Pancreas (tissue), 10 donors: ENCODE measurements around the gene SLC13A2. TPM values are rescaled to one million over a fixed set of nuclear protein-coding genes. Genes with fewer than 3 reads are reported as not detected.

Experiments
- ATAC-seq, 4 donors: fragments of 200-7000 bp; cut with Tn5 transposase; one replicate each; pipeline versions ENCODE4 v1.8.0 to v1.9.1; 2020; ENCODE audit warnings: mild to moderate bottlenecking in 4 of 4, moderate library complexity in 4 of 4
- DNase-seq, 6 donors: peaks; one replicate each; pipeline ENCODE4 v3.0.0-alpha.2; 2020
- FAIRE-seq: peaks from 2 replicates; lab custom pipeline; 2012; peaks lifted over from hg19 to GRCh38; lab: Jason Lieb, UNC
- H3K27ac ChIP-seq, 4 donors: fragments of 200-600 bp; sonication (generic); 1 replicate in 3 of 4; 2 replicates in 1 of 4; pipeline versions ENCODE4 v1.5.0 to v1.8.0; 2020
- H3K27me3 ChIP-seq, 4 donors: fragments of 200-600 bp; one replicate each; pipeline ENCODE4 v1.8.0; 2021
- H3K36me3 ChIP-seq, 3 donors: fragments of 200-600 bp; sonication (generic) in 1 of 3; one replicate each; pipeline versions ENCODE4 v1.5.0 to v1.8.0; 2020 to 2021
- H3K4me1 ChIP-seq, 3 donors: fragments of 200-600 bp; one replicate each; pipeline ENCODE4 v1.8.0; 2021
- H3K4me3 ChIP-seq, 4 donors: fragments of 200-600 bp; sonication (generic) in 2 of 4; one replicate each; pipeline versions ENCODE4 v1.5.0 to v1.8.0; 2020 to 2021
- H3K9me3 ChIP-seq, 4 donors: fragments of 200-600 bp; one replicate each; pipeline ENCODE4 v1.8.0; 2021
- WGBS, 2 donors: extraction: QIAGEN DNeasy Blood & Tissue Kit; methylation state at CpG; one replicate each; pipeline ENCODE4 v1.1.7; 2013; 5-methylcytosine and 5-hydroxymethylcytosine counted together
- intact Hi-C, 3 donors: fragments of 100-400 bp; cut with DNase I; formaldehyde crosslinking; loops; one replicate each; pipeline versions ENCODE4 v1.11.1 to v1.14.2; 2022
- polyA plus RNA-seq, 2 donors: library from polyadenylated mRNA; stranded (reverse); fragments of 200-250 nt; gene quantifications; one replicate each; pipeline ENCODE4 v1.2.3, GENCODE V29; 2013
- total RNA-seq, 6 donors: library from RNA; stranded (reverse); fragmentation: NEBNext Ultra II Directional in 4 of 6; extraction: Animal tissue kit (Norgen Biotek cat#: 25700) in 4 of 6; gene quantifications; one replicate each; pipeline versions ENCODE4 v1.2.1 to v1.2.4, GENCODE V29; 2021 to 2023
- TF ChIP-seq, protein P1 (sequence below), 4 donors: fragments of 200-600 bp; sonication (generic) in 3 of 4; IDR thresholded peaks; one replicate each; pipeline versions ENCODE4 v1.5.0 to v1.8.0; 2021; ENCODE audit warnings: antibody characterized with exemption in 4 of 4
- donor health status: healthy with polysubstance abuse.
- donor health status: DM: no; HTN: no; CAD: no; lungs with moderate emphysema.
- donor health status: DM: no; HTN: no; CAD: no.
- donor health status: control.
- donor health status: control.
- donor health status: Bipolar disorder and iron deficiency.
- donor health status: DM: yes; HTN: yes; CAD: no.
- donor health status: DM: no; HTN: no; CAD: no.
- donor health status: DM: no; HTN: no; CAD: no.
- donor health status: DM: yes; HTN: yes; CAD: no.

The SLC13A2 gene
- total and polyA plus RNA-seq, 8 donors, result 0.04 to 0.42 (median 0.08) TPM; not detected in 4

DNA sequence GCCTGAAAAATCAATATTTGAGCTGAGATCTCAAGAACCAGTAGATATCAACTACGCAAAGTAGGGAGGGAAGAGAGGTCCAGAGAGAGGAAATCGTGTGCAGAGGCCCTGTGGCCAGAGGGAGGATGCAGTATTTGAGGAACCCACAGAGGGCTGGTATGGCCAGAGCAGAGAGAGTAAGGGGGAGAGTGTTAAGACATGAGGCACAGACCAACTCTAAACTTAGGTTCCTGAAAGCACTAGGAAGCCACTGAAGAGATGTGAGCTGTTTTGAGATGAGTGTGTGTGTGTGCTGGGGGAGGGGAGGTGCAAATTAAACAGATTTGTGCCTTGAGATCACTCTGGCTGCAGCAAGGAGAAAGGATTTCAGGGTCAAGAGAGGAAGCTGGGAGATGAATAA lies 10.9 kb downstream of the SLC13A2 start:
- intact Hi-C loops, result no loop called here
- no peak for ATAC-seq
- no peak for DNase-seq
- Histone ChIP-seq H3K27me3 (no peaks in the 10 kb centered on the region), H3K4me1 (no peaks in the 10 kb centered on the region), H3K36me3 (no peaks in the 10 kb centered on the region), H3K27ac (no peak overlapping the region), H3K4me3 (no peak overlapping the region), H3K9me3 (no peaks in the 10 kb centered on the region)
- FAIRE-seq, result no peak
- TF ChIP-seq, protein P1, sequence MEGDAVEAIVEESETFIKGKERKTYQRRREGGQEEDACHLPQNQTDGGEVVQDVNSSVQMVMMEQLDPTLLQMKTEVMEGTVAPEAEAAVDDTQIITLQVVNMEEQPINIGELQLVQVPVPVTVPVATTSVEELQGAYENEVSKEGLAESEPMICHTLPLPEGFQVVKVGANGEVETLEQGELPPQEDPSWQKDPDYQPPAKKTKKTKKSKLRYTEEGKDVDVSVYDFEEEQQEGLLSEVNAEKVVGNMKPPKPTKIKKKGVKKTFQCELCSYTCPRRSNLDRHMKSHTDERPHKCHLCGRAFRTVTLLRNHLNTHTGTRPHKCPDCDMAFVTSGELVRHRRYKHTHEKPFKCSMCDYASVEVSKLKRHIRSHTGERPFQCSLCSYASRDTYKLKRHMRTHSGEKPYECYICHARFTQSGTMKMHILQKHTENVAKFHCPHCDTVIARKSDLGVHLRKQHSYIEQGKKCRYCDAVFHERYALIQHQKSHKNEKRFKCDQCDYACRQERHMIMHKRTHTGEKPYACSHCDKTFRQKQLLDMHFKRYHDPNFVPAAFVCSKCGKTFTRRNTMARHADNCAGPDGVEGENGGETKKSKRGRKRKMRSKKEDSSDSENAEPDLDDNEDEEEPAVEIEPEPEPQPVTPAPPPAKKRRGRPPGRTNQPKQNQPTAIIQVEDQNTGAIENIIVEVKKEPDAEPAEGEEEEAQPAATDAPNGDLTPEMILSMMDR (IDR thresholded peaks at IDR 0.05), result no peak
- 47 to 53% methylated on average over 2 of the region's 2 CpGs for WGBS, 2 donors

DNA sequence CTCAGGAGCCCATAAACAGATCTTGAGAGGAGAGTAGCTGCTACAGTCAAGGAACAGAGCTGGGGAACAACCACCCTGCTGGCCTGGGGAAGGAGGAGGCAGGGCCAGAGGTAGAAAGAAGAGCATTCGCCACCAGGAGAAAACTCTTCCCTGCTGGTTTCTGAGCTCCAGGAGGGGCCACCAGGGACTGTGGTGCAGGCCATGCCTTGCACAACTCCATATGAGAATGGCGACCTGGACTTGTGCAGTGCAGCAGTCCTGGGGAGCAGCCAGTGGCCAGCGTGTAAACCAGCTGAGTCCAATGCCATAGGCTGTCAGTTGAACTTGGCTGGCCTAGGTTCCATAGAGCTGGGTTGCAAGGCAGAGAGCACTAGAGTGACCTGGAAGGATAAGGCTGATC lies 11.6 kb downstream of the SLC13A2 start:
- no peak overlapping the region for H3K4me3 ChIP-seq
- 86 to 90% methylated on average over 3 of the region's 3 CpGs for WGBS, 2 donors
- intact Hi-C loops, result no loop called here
- FAIRE-seq, result no peak
- ATAC-seq, result no peak
- H3K36me3 ChIP-seq, result no peaks in the 10 kb centered on the region
- H3K4me1 ChIP-seq, result no peaks in the 10 kb centered on the region
- TF ChIP-seq, protein P1 (IDR thresholded peaks at IDR 0.05), result no peak
- no peaks in the 10 kb centered on the region for H3K27me3 ChIP-seq
- no peak overlapping the region for H3K27ac ChIP-seq
- no peak for DNase-seq
- no peaks in the 10 kb centered on the region for H3K9me3 ChIP-seq

DNA sequence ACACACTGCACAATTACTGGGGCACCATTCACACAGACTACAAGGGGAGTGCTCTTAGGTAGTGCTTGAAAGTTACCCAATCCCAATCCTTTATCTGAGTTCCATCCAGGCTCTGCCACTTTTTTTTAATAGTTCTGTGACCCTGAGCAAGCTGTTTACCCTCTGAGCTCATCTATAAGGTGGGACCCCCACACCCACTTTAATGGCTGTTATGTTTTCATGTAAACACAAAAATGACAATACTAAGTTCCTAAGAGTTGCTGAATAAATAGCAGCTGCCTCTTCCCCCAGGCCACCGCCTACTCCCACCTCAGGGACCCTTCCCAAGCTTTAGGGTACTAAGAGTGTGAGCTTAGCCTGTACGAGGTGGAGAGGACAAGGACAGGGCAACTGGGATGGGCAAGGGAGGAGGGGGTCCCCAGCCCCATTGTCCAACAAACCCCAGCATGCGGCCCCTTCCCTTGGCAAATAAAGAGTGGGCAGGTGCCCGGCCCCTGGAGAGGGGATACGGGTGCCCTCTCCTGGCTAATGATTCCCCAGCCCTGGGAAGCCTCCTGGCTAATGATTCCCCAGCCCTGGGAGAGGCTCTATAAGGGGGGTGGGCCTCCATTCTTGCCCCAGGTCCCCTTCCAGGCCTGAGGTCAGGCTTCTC lies 14.6 kb downstream of the SLC13A2 start:
- no peak for FAIRE-seq
- TF ChIP-seq, protein P1 (IDR thresholded peaks at IDR 0.05), result no peak
- intact Hi-C loops, result no loop called here
- Histone ChIP-seq H3K4me1 (no peaks in the 10 kb centered on the region), H3K36me3 (no peaks in the 10 kb centered on the region), H3K4me3 (no peak overlapping the region), H3K9me3 (no peaks in the 10 kb centered on the region), H3K27me3 (no peaks in the 10 kb centered on the region), H3K27ac (no peak overlapping the region)
- peak in 3 of 4 donors; percentile 40 to 78 (median 64) for ATAC-seq
- 22 to 50% methylated on average over 5 of the region's 5 CpGs for WGBS, 2 donors
- DNase-seq, result no peak

DNA sequence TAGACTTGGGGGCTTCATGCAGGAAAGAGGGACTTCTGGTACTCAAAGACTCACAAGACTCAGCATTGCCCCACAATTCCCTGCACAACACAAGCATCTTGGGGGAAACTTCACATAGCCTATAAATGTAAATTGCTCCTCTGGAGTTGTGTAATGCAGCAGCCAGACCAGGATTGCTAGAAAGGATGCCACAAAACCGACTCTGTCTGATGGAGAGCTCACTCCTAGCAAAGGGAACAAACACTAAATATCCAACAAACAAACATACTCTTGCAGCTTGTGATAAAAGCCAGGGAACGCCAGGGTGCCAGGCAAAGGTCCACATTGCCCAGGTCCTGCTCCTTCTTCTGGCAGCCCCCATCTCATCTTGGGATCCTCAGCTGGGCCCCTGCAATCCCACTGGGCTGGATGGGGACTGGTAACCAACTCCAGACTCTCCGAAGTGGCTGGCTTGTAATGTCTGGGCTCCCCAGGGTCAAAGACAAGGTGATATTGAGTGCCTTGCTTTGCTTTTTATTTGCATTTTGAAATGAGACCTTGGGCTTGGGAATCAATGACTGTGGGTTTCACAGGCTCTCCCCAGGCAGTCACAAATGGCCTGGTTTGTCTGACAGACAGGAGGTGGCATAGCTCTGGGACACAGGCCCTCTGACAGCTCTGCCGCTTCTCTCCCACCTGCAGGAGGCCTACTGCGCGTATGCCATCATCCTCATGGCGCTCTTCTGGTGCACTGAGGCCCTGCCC lies 15.3 kb downstream of the SLC13A2 start:
- H3K27me3 ChIP-seq, result no peaks in the 10 kb centered on the region
- 56 to 57% methylated on average over 7 of the region's 7 CpGs for WGBS, 2 donors
- no peak overlapping the region for H3K27ac ChIP-seq
- DNase-seq (no peak), ATAC-seq (peak in 2 of 4 donors; percentile 22 to 43), FAIRE-seq (no peak)
- no peaks in the 10 kb centered on the region for H3K9me3 ChIP-seq
- no peaks in the 10 kb centered on the region for H3K36me3 ChIP-seq
- intact Hi-C loops, result no loop called here
- TF ChIP-seq, protein P1 (IDR thresholded peaks at IDR 0.05), result no peak
- H3K4me3 ChIP-seq, result no peak overlapping the region
- H3K4me1 ChIP-seq, result no peaks in the 10 kb centered on the region

DNA sequence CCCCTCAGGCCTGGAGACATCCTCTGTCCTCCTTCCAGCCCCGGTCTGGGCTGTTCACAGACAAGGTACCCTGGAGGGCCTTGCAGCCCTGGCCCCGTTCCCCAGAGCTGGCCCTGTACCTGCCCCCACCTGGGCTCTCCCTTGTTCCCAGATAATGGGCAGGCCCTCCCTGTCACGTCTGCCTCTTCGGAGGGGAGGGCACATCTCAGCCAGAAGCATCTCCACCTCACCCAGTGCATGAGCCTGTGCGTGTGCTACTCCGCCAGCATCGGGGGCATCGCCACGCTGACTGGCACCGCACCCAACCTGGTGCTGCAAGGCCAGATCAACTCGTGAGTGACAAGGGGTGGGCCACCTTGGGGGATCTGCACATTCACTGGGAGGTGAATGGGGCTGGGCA lies 17.8 kb downstream of the SLC13A2 start:
- Histone ChIP-seq H3K27me3 (no peaks in the 10 kb centered on the region), H3K36me3 (no peaks in the 10 kb centered on the region), H3K4me1 (no peaks in the 10 kb centered on the region), H3K9me3 (no peaks in the 10 kb centered on the region), H3K27ac (no peak overlapping the region), H3K4me3 (no peak overlapping the region)
- WGBS, 2 donors, result 83 to 85% methylated on average over 11 of the region's 11 CpGs
- TF ChIP-seq, protein P1 (IDR thresholded peaks at IDR 0.05), result no peak
- FAIRE-seq (no peak), DNase-seq (no peak), ATAC-seq (no peak)
- intact Hi-C loops, result loop anchor here in 1 of 3 donors (10.0 kb wide), 1 partner anchor 124 kb away; the partner anchor contains the start of gene RSKR
